Left ventricle myocardium inferior (tissue), 1 donor: ENCODE measurements around the gene RIPOR2. TPM values are rescaled to one million over a fixed set of nuclear protein-coding genes. Genes with fewer than 3 reads are reported as not detected.

Experiments
- DNase-seq: peaks from one replicate; pipeline ENCODE4 v3.0.0-alpha.2; 2020
- H3K27ac ChIP-seq: fragments of 200-600 bp; replicated peaks from 2 replicates; pipeline ENCODE4 v1.8.0; 2021
- H3K27me3 ChIP-seq: fragments of 200-600 bp; 2 replicates; pipeline ENCODE4 v1.8.0; 2021; ENCODE audit warnings: low read depth
- H3K36me3 ChIP-seq: fragments of 200-600 bp; 2 replicates; pipeline ENCODE4 v1.8.0; 2021
- H3K4me1 ChIP-seq: fragments of 200-600 bp; 2 replicates; pipeline ENCODE4 v1.8.0; 2021
- H3K4me3 ChIP-seq: fragments of 200-600 bp; 2 replicates; pipeline ENCODE4 v1.8.0; 2021; ENCODE audit warnings: mild to moderate bottlenecking, moderate library complexity
- H3K9me3 ChIP-seq: fragments of 200-600 bp; replicated peaks from 2 replicates; pipeline ENCODE4 v1.8.0; 2021
- CTCF ChIP-seq: fragments of 200-600 bp; IDR thresholded peaks from 2 replicates; pipeline ENCODE4 v1.8.0; 2021; ENCODE audit warnings: antibody characterized with exemption, mild to moderate bottlenecking, borderline replicate concordance
- intact Hi-C: fragments of 100-400 bp; cut with micrococcal nuclease; formaldehyde crosslinking; loops from one replicate; pipeline ENCODE4 v1.11.0; 2022
- total RNA-seq: library from RNA; stranded (reverse); fragmentation: NEBNext Ultra II Directional; extraction: Animal tissue kit (Norgen Biotek cat#: 25700); gene quantifications from one replicate; pipeline ENCODE4 v1.2.1, GENCODE V29; 2021
- donor health status: DM: no; HTN: yes; CAD: no; lungs with severe emphysema.

RIPOR2 gene
- total RNA-seq, 1 donor from 2014 or later = 3.1 TPM

- Histone ChIP-seq H3K36me3 (no peaks in the 10 kb centered on the region), H3K9me3 (no peaks in the 10 kb centered on the region), H3K4me3 (no peak overlapping the region), H3K4me1 (no peaks in the 10 kb centered on the region), H3K27me3 (no peaks in the 10 kb centered on the region), H3K27ac (no peak overlapping the region)
- DNase-seq = no peak
- intact Hi-C loops = no loop called here
- no peak for TF ChIP-seq CTCF
Measured at GRCh38 chr6:24968783-24969182, 33.0 kb upstream of the RIPOR2 start.

DNA sequence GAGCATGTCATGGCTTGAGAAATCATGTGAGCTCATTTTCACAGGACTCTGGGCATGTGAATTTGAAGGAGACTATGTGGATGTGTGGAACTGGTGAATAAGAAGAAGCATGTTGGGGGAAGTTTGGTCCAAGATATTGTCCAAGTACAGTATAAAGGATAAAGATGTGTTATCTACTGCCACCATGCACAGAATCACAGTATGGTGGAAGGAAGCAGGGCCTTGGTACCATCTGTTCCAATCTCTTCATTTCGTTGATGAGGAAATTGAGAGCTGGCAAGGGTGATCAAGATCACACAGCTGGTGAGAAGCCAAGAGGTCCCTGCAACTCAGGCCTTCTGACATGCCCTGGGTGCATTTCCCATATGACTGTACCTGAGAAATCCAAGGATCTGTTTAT, 31.5 kb upstream of the RIPOR2 start:
- Histone ChIP-seq H3K4me1 (no peaks in the 10 kb centered on the region), H3K9me3 (no peaks in the 10 kb centered on the region), H3K27me3 (no peaks in the 10 kb centered on the region), H3K27ac (no peak overlapping the region), H3K36me3 (no peaks in the 10 kb centered on the region), H3K4me3 (no peak overlapping the region)
- no peak for TF ChIP-seq CTCF
- intact Hi-C loops = no loop called here
- no peak for DNase-seq

DNA sequence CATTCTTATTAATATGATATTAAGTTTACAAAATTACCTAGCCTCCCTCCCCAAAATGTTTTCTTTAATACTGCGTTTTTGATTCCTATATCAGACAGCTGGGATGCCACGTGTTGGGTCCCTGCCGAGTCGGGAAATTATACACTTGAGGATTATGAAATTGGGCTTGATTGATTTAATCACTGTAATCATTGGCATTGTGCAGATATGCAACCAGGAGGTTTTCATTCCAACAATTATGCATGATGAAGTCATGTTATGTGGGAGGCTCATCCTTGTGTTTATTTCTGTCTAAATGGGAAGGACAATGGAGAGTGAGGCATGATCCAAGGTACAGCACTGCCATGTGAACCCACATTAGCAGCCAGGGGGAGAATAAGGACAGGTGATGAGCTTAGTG, 30.6 kb upstream of the RIPOR2 start:
- DNase-seq = no peak
- intact Hi-C loops = no loop called here
- no peaks in the 10 kb centered on the region for H3K4me1 ChIP-seq
- no peaks in the 10 kb centered on the region for H3K36me3 ChIP-seq
- TF ChIP-seq CTCF = no peak
- H3K27me3 ChIP-seq = no peaks in the 10 kb centered on the region
- no peaks in the 10 kb centered on the region for H3K9me3 ChIP-seq
- H3K27ac ChIP-seq = no peak overlapping the region
- H3K4me3 ChIP-seq = no peak overlapping the region

- Histone ChIP-seq H3K27ac (no peak overlapping the region), H3K4me3 (no peak overlapping the region), H3K36me3 (no peaks in the 10 kb centered on the region), H3K9me3 (no peaks in the 10 kb centered on the region), H3K27me3 (no peaks in the 10 kb centered on the region), H3K4me1 (no peaks in the 10 kb centered on the region)
- no peak for DNase-seq
- intact Hi-C loops = no loop called here
- TF ChIP-seq CTCF = no peak
Measured at GRCh38 chr6:24963887-24964570, 28.3 kb upstream of the RIPOR2 start.

DNA sequence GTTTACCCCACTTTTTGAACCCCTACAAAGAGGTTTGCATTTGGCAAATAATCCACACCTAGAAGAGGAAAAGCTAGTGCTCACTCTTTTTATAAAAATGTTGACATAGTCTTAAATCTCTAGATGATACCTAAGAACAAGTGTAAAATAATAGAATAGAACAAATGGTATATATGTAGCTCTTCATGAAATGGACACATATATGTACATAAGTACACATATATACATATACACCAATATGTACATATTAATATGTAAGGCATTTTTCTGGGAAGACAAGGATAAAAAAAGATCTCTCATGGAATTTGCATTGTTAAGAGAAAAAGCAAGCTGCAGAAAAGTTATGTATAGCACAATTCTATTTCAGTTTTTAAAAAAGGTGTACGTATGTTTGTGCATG, 27.6 kb upstream of the RIPOR2 start:
- Histone ChIP-seq H3K36me3 (no peaks in the 10 kb centered on the region), H3K27me3 (no peaks in the 10 kb centered on the region)
- TF ChIP-seq CTCF = no peak

GRCh38 chr6:24961852-24962251, 26.1 kb upstream of the RIPOR2 start:
- intact Hi-C loops = no loop called here
- H3K36me3 ChIP-seq = no peaks in the 10 kb centered on the region
- H3K4me1 ChIP-seq = no peaks in the 10 kb centered on the region
- no peak overlapping the region for H3K27ac ChIP-seq
- no peak for TF ChIP-seq CTCF
- H3K9me3 ChIP-seq = no peaks in the 10 kb centered on the region
- DNase-seq = no peak
- H3K4me3 ChIP-seq = no peak overlapping the region
- no peaks in the 10 kb centered on the region for H3K27me3 ChIP-seq

More for the DNA sequence above, 27.6 kb upstream of the RIPOR2 start:
- Histone ChIP-seq H3K9me3 (no peaks in the 10 kb centered on the region), H3K4me1 (no peaks in the 10 kb centered on the region), H3K27ac (no peak overlapping the region), H3K4me3 (no peak overlapping the region)
- no peak for DNase-seq
- intact Hi-C loops = no loop called here
